OCI-LY3 (cell line): ENCODE results near the gene TLE4.

Source experiments
- H2AFZ ChIP-seq: fragments of 200-600, 300-600 bp; shearing (Covaris generic); 2 replicates; pipeline ENCODE4 v1.6.0; 2014; ENCODE audit warnings: antibody characterized with exemption, low read depth, low read length
- H3K27ac ChIP-seq: fragments of 200-600, 300-600 bp; sonication (generic); 2 replicates; pipeline ENCODE4 v1.5.1; 2014; ENCODE audit warnings: mild to moderate bottlenecking, low read length, moderate library complexity, mixed read lengths
- H3K27me3 ChIP-seq: fragments of 200-600, 300-600 bp; sonication (generic); 2 replicates; pipeline ENCODE4 v1.6.1; 2014; ENCODE audit warnings: low read depth, low read length, mixed read lengths
- H3K36me3 ChIP-seq: fragments of 200-600, 300-600 bp; sonication (generic); replicated peaks from 2 replicates; pipeline ENCODE3; 2014; ENCODE audit warnings: low read depth, low read length, mixed read lengths
- H3K4me1 ChIP-seq: fragments of 300-600, 200-600 bp; sonication (generic); 2 replicates; pipeline ENCODE4 v1.6.1; 2014; ENCODE audit warnings: low read length, mixed read lengths
- H3K4me2 ChIP-seq: fragments of 200-600, 300-600 bp; sonication (generic); 2 replicates; pipeline ENCODE4 v1.6.1; 2014; ENCODE audit warnings: low read length, mixed read lengths
- H3K4me3 ChIP-seq: fragments of 300-600, 200-600 bp; sonication (generic); 2 replicates; pipeline ENCODE4 v1.5.1; 2014; ENCODE audit warnings: antibody characterized with exemption, mild to moderate bottlenecking, low read length, moderate library complexity
- H3K79me2 ChIP-seq: fragments of 300-600, 200-600 bp; shearing (Covaris generic); 2 replicates; pipeline ENCODE4 v1.6.1; 2014; ENCODE audit warnings: mild to moderate bottlenecking, low read length, mixed read lengths
- H3K9ac ChIP-seq: fragments of 300-600, 200-600 bp; shearing (Covaris generic); 2 replicates; pipeline ENCODE4 v1.6.0; 2014; ENCODE audit warnings: mild to moderate bottlenecking, low read length, moderate library complexity
- H3K9me3 ChIP-seq: fragments of 200-600, 300-600 bp; shearing (Covaris generic); 2 replicates; pipeline ENCODE4 v1.6.1; 2014; ENCODE audit warnings: low read length, mixed read lengths; ENCODE audit not compliant: insufficient read depth
- H4K20me1 ChIP-seq: fragments of 200-600, 300-600 bp; sonication (generic); 2 replicates; pipeline ENCODE4 v1.6.1; 2016; ENCODE audit warnings: low read length, mixed read lengths; ENCODE audit not compliant: insufficient read depth
- CTCF ChIP-seq: fragments of 200-600, 300-600 bp; sonication (generic); IDR thresholded peaks from 2 replicates; pipeline ENCODE4 v1.5.1; 2014; ENCODE audit warnings: antibody characterized with exemption, low read length, low read depth
- EZH2phosphoT487 ChIP-seq: fragments of 200-600 bp; shearing (Covaris generic); IDR thresholded peaks from 2 replicates; pipeline ENCODE4 v1.6.1; 2018; ENCODE audit warnings: antibody characterized with exemption, mixed run types, low read depth

The TLE4 gene

GRCh38 chr9:79660615-79661014, 88.8 kb downstream of the TLE4 start:
- TF ChIP-seq EZH2phosphoT487: no peak
- no peak for TF ChIP-seq CTCF
- Histone ChIP-seq H3K36me3 (no peaks in the 10 kb centered on the region), H3K9ac (no peak overlapping the region), H4K20me1 (no peaks in the 10 kb centered on the region), H3K4me3 (no peak overlapping the region), H3K27me3 (no peaks in the 10 kb centered on the region), H3K27ac (no peak overlapping the region), H3K4me1 (peaks cover 7% of the 10 kb centered on the region; the same call in 1 of the 2 replicates), H3K4me2 (no peak overlapping the region), H3K9me3 (no peaks in the 10 kb centered on the region), H2AFZ (no peak overlapping the region), H3K79me2 (no peaks in the 10 kb centered on the region)

GRCh38 chr9:79661279-79661678, 89.5 kb downstream of the TLE4 start:
- no peaks in the 10 kb centered on the region for H3K79me2 ChIP-seq
- no peak overlapping the region for H3K4me3 ChIP-seq
- H3K27me3 ChIP-seq: no peaks in the 10 kb centered on the region

GRCh38 chr9:79661886-79662536, 90.2 kb downstream of the TLE4 start:
- no peak overlapping the region for H3K4me2 ChIP-seq
- H3K4me3 ChIP-seq: no peak overlapping the region
- H4K20me1 ChIP-seq: no peaks in the 10 kb centered on the region
- no peaks in the 10 kb centered on the region for H3K9me3 ChIP-seq
- no peaks in the 10 kb centered on the region for H3K79me2 ChIP-seq
- TF ChIP-seq EZH2phosphoT487 (no peak), CTCF (no peak)
- H3K27me3 ChIP-seq: no peaks in the 10 kb centered on the region
- H3K36me3 ChIP-seq: no peaks in the 10 kb centered on the region
- H3K27ac ChIP-seq: no peak overlapping the region
- peaks cover 7% of the 10 kb centered on the region; the same call in 1 of the 2 replicates for H3K4me1 ChIP-seq
- no peak overlapping the region for H2AFZ ChIP-seq
- H3K9ac ChIP-seq: no peak overlapping the region

More at GRCh38 chr9:79661279-79661678, 89.5 kb downstream of the TLE4 start:
- Histone ChIP-seq H3K4me1 (peaks cover 7% of the 10 kb centered on the region; the same call in 1 of the 2 replicates), H2AFZ (no peak overlapping the region), H3K9ac (no peak overlapping the region), H3K9me3 (no peaks in the 10 kb centered on the region), H3K36me3 (no peaks in the 10 kb centered on the region), H3K4me2 (no peak overlapping the region), H4K20me1 (no peaks in the 10 kb centered on the region), H3K27ac (no peak overlapping the region)
- TF ChIP-seq CTCF: no peak
- no peak for TF ChIP-seq EZH2phosphoT487

- Histone ChIP-seq H3K9ac (no peak overlapping the region), H3K4me2 (no peak overlapping the region), H2AFZ (no peak overlapping the region), H3K4me1 (peaks cover 7% of the 10 kb centered on the region; the same call in 1 of the 2 replicates), H3K27ac (no peak overlapping the region), H4K20me1 (no peaks in the 10 kb centered on the region), H3K79me2 (no peaks in the 10 kb centered on the region), H3K36me3 (no peaks in the 10 kb centered on the region), H3K4me3 (no peak overlapping the region), H3K27me3 (no peaks in the 10 kb centered on the region), H3K9me3 (no peaks in the 10 kb centered on the region)
- no peak for TF ChIP-seq CTCF
Measured at GRCh38 chr9:79662537-79662956, 90.8 kb downstream of the TLE4 start.
